HCT116 (cell line): ENCODE results near the gene DNASE1L3.

ENCODE experiments used
- CTCF ChIP-seq, 3 experiments: fragments of 200-600 bp in 1 of 3; sonication (generic) in 1 of 3; IDR thresholded peaks in 2 of 3; conservative IDR thresholded peaks in 1 of 3; 2 replicates each; pipeline ENCODE4 v1.5.1; 2012 to 2017; ENCODE audit warnings: low read depth in 2 of 3, low read length in 2 of 3, antibody characterized with exemption in 1 of 3, borderline replicate concordance in 1 of 3, control low read depth in 1 of 3, mild to moderate bottlenecking in 1 of 3, mixed read lengths in 1 of 3, mixed run types in 1 of 3, moderate library complexity in 1 of 3; ENCODE audit not compliant: insufficient read depth in 1 of 3
- EGR1 ChIP-seq: IDR thresholded peaks from 2 replicates; pipeline ENCODE4 v1.6.1; 2012; ENCODE audit warnings: low read depth
- POLR2A ChIP-seq: IDR thresholded peaks from 2 replicates; pipeline ENCODE4 v1.7.0; 2011; ENCODE audit warnings: borderline replicate concordance; ENCODE audit not compliant: insufficient read depth, insufficient read length; ENCODE audit errors: extremely low read depth
- POLR2AphosphoS5 ChIP-seq: IDR thresholded peaks from 2 replicates; pipeline ENCODE4 v1.6.1; 2011; ENCODE audit warnings: mild to moderate bottlenecking, low read depth, low read length, moderate library complexity
- SP1 ChIP-seq: IDR thresholded peaks from 2 replicates; pipeline ENCODE4 v1.6.1; 2012; ENCODE audit warnings: low read depth
- SRF ChIP-seq: IDR thresholded peaks from 2 replicates; pipeline ENCODE4 v1.6.1; 2012; ENCODE audit warnings: low read depth
- YY1 ChIP-seq: IDR thresholded peaks from 2 replicates; pipeline ENCODE4 v1.6.1; 2011; ENCODE audit warnings: low read length, low read depth, moderate library complexity, mild to moderate bottlenecking; ENCODE audit not compliant: insufficient replicate concordance; ENCODE audit errors: extremely low read depth
- ZNF274 ChIP-seq: fragments of 200-500 bp; sonication (Bioruptor generic); IDR thresholded peaks from 2 replicates; pipeline ENCODE4 v1.6.1; 2014; ENCODE audit warnings: mild to moderate bottlenecking, low read depth, low read length, inconsistent platforms

GRCh38 chr3:58198362-58198761, 12.4 kb downstream of the DNASE1L3 start:
- TF ChIP-seq POLR2AphosphoS5 (no peak), SRF (no peak), EGR1 (no peak), CTCF (IDR thresholded peaks at IDR 0.05 in 2 of 3, conservative IDR thresholded peaks at IDR 0.05 in 1 of 3; ENCODE audit: borderline replicate concordance in 1 of 3, insufficient read depth in 1 of 3, low read depth in 2 of 3, low read length in 2 of 3) (no peak), ZNF274 (no peak), POLR2A (no peak), SP1 (no peak), YY1 (no peak)
